Testis (tissue), 3 donors: Measurements from ENCODE around the gene HSD17B11. TPM values are rescaled to one million over a fixed set of nuclear protein-coding genes. Genes with fewer than 3 reads are reported as not detected.

ENCODE experiments used
- DNase-seq: peaks from one replicate; pipeline ENCODE4 v3.0.0-alpha.2; 2019
- H3K27ac ChIP-seq, 2 donors: fragments of 200-600 bp; sonication (generic); one replicate each; pipeline ENCODE4 v1.5.1; 2019
- H3K27me3 ChIP-seq: fragments of 200-600 bp; sonication (generic); one replicate; pipeline ENCODE4 v1.5.1; 2019
- H3K36me3 ChIP-seq: fragments of 200-600 bp; sonication (generic); one replicate; pipeline ENCODE4 v1.5.1; 2017; ENCODE audit warnings: low read depth; ENCODE audit errors: missing control alignments
- H3K4me1 ChIP-seq: fragments of 200-600 bp; sonication (generic); one replicate; pipeline ENCODE4 v1.5.1; 2019
- H3K4me3 ChIP-seq, 2 donors: fragments of 200-600 bp; sonication (generic); one replicate each; pipeline ENCODE4 v1.5.1; 2017 to 2019
- H3K9me3 ChIP-seq: fragments of 200-600 bp; sonication (generic); one replicate; pipeline ENCODE4 v1.5.1; 2017
- CTCF ChIP-seq, 3 experiments: fragments of 450-650 bp in 2 of 3; fragments of 200-600 bp in 1 of 3; sonication (generic) in 1 of 3; IDR thresholded peaks; one replicate each; pipeline ENCODE4 v1.5.1; 2016 to 2019; ENCODE audit warnings: antibody characterized with exemption in 3 of 3, mild to moderate bottlenecking in 2 of 3, moderate library complexity in 1 of 3
- POLR2A ChIP-seq: fragments of 450-650 bp; IDR thresholded peaks from one replicate; pipeline ENCODE4 v1.6.1; 2017; ENCODE audit warnings: antibody characterized with exemption, mild to moderate bottlenecking, moderate library complexity
- WGBS, 2 donors: methylation state at CpG; one replicate each; pipeline ENCODE4 v1.1.5; 2018; 5-methylcytosine and 5-hydroxymethylcytosine counted together
- intact Hi-C: fragments of 100-400 bp; cut with DNase I; formaldehyde crosslinking; loops from one replicate; pipeline ENCODE4 v1.15.1; 2023; ENCODE audit warnings: low total_unique reads
- polyA plus RNA-seq: library from polyadenylated mRNA; stranded (reverse); fragments of 350-450 nt; fragmentation: Illumina TruSeq; extraction: RNeasy Lipid Tissue Mini Kit (QIAGEN cat#74804); gene quantifications from one replicate; pipeline ENCODE4 v1.2.3, GENCODE V29; 2014; ENCODE audit warnings: low read depth, low replicate concordance; ENCODE audit not compliant: insufficient read depth
- total RNA-seq, 2 donors: library from RNA; depleted of rRNA; stranded (reverse); fragments of >200 nt; gene quantifications; one replicate each; pipeline ENCODE4 v1.2.3, GENCODE V29; 2016

The HSD17B11 gene
- total and polyA plus RNA-seq, 3 donors from 2014 or later = 21.3 to 24.2 (median 22.7) TPM

GRCh38 chr4:87375719-87376291 lies 15.2 kb downstream of the HSD17B11 start:
- intact Hi-C loops = loop anchor here (5.0 kb wide), 1 partner anchor 91 kb away; no protein-coding TSS in a partner anchor
- no peaks in the 10 kb centered on the region for H3K4me1 ChIP-seq
- H3K4me3 ChIP-seq = no peak overlapping the region
- DNase-seq = peak; percentile 52
- 44 to 47% methylated on average over 4 of the region's 4 CpGs for WGBS, 2 donors
- no peaks in the 10 kb centered on the region for H3K36me3 ChIP-seq
- H3K9me3 ChIP-seq = no peaks in the 10 kb centered on the region
- H3K27ac ChIP-seq = no peak overlapping the region
- no peaks in the 10 kb centered on the region for H3K27me3 ChIP-seq
- peak; percentile 54 to 66 (median 64) for TF ChIP-seq CTCF (IDR thresholded peaks at IDR 0.05)
- TF ChIP-seq POLR2A = no peak

GRCh38 chr4:87370068-87370467 lies 20.9 kb downstream of the HSD17B11 start:
- no peaks in the 10 kb centered on the region for H3K36me3 ChIP-seq
- DNase-seq = no peak
- no peaks in the 10 kb centered on the region for H3K4me1 ChIP-seq
- intact Hi-C loops = no loop called here
- H3K9me3 ChIP-seq = no peaks in the 10 kb centered on the region
- no peak overlapping the region for H3K4me3 ChIP-seq
- no peak overlapping the region for H3K27ac ChIP-seq
- TF ChIP-seq POLR2A (no peak), CTCF (IDR thresholded peaks at IDR 0.05) (no peak)
- WGBS, 2 donors = 75 to 77% methylated on average over 2 of the region's 2 CpGs
- no peaks in the 10 kb centered on the region for H3K27me3 ChIP-seq

- WGBS, 2 donors = 60 to 69% methylated on average over 2 of the region's 2 CpGs
- no peaks in the 10 kb centered on the region for H3K9me3 ChIP-seq
- no peaks in the 10 kb centered on the region for H3K27me3 ChIP-seq
- no peaks in the 10 kb centered on the region for H3K4me1 ChIP-seq
- DNase-seq = no peak
- H3K27ac ChIP-seq = no peak overlapping the region
- H3K36me3 ChIP-seq = no peaks in the 10 kb centered on the region
- TF ChIP-seq POLR2A (no peak), CTCF (IDR thresholded peaks at IDR 0.05) (no peak)
- intact Hi-C loops = no loop called here
- H3K4me3 ChIP-seq = no peak overlapping the region
Measured at GRCh38 chr4:87366521-87367162, 24.3 kb downstream of the HSD17B11 start.

GRCh38 chr4:87365348-87365747 lies 25.6 kb downstream of the HSD17B11 start:
- WGBS, 2 donors = 77 to 82% methylated on average over 1 of the region's 1 CpG
- H3K27me3 ChIP-seq = no peaks in the 10 kb centered on the region
- H3K27ac ChIP-seq = no peak overlapping the region
- no peak for TF ChIP-seq CTCF (IDR thresholded peaks at IDR 0.05)
- no peak for TF ChIP-seq POLR2A
- DNase-seq = no peak
- no peak overlapping the region for H3K4me3 ChIP-seq
- no peaks in the 10 kb centered on the region for H3K4me1 ChIP-seq
- intact Hi-C loops = no loop called here
- H3K9me3 ChIP-seq = no peaks in the 10 kb centered on the region
- H3K36me3 ChIP-seq = no peaks in the 10 kb centered on the region

GRCh38 chr4:87363552-87363951 lies 27.4 kb downstream of the HSD17B11 start:
- Histone ChIP-seq H3K36me3 (no peaks in the 10 kb centered on the region), H3K27me3 (no peaks in the 10 kb centered on the region), H3K27ac (no peak overlapping the region), H3K4me1 (no peaks in the 10 kb centered on the region), H3K4me3 (no peak overlapping the region), H3K9me3 (no peaks in the 10 kb centered on the region)
- intact Hi-C loops = no loop called here
- WGBS, 2 donors = 94 to 97% methylated on average over 2 of the region's 2 CpGs
- DNase-seq = no peak
- no peak for TF ChIP-seq POLR2A
- no peak for TF ChIP-seq CTCF (IDR thresholded peaks at IDR 0.05)
